Neural cell (in vitro differentiated cells): ENCODE results near the gene FUBP3. TPM values are rescaled to one million over a fixed set of nuclear protein-coding genes. Genes with fewer than 3 reads are reported as not detected.

Source experiments
- H2AFZ ChIP-seq: fragments of 200-600, 300-800 bp; sonication (generic), shearing (Covaris generic); 2 replicates; pipeline ENCODE4 v1.6.0; 2014; ENCODE audit warnings: low read depth, mild to moderate bottlenecking, antibody characterized with exemption, low read length, moderate library complexity
- H3F3A ChIP-seq: fragments of 200-600 bp; shearing (Covaris generic); 2 replicates; pipeline ENCODE4 v1.6.1; 2016; ENCODE audit warnings: mild to moderate bottlenecking, moderate library complexity, mixed read lengths, antibody characterized with exemption, low read length; ENCODE audit not compliant: insufficient read depth, poor library complexity, severe bottlenecking
- H3K27ac ChIP-seq: fragments of 200-600, 300-800 bp; sonication (generic), shearing (Covaris generic); 2 replicates; pipeline ENCODE4 v1.5.1; 2014; ENCODE audit warnings: mild to moderate bottlenecking, low read length, moderate library complexity
- H3K27me3 ChIP-seq: fragments of 300-800, 200-600 bp; sonication (generic), shearing (Covaris generic); 2 replicates; pipeline ENCODE4 v1.6.0; 2014; ENCODE audit warnings: mild to moderate bottlenecking, low read depth, low read length, moderate library complexity; ENCODE audit not compliant: insufficient read depth
- H3K36me3 ChIP-seq: fragments of 300-800, 200-600 bp; sonication (generic), shearing (Covaris generic); 2 replicates; pipeline ENCODE4 v1.5.1; 2014; ENCODE audit warnings: mild to moderate bottlenecking, antibody characterized with exemption, low read length, moderate library complexity; ENCODE audit not compliant: insufficient read depth
- H3K4me2 ChIP-seq: fragments of 300-800, 200-600 bp; sonication (generic), shearing (Covaris generic); 2 replicates; pipeline ENCODE4 v1.6.0; 2014; ENCODE audit warnings: mild to moderate bottlenecking, low read length
- H3K4me3 ChIP-seq: fragments of 300-800, 200-600 bp; sonication (generic), shearing (Covaris generic); 2 replicates; pipeline ENCODE4 v1.5.1; 2014; ENCODE audit warnings: mild to moderate bottlenecking, low read length, moderate library complexity
- H3K79me2 ChIP-seq: fragments of 200-600 bp; shearing (Covaris generic); replicated peaks from 2 replicates; pipeline ENCODE4 v1.6.0; 2014; ENCODE audit warnings: mild to moderate bottlenecking, low read length, moderate library complexity; ENCODE audit not compliant: insufficient read depth
- H3K9ac ChIP-seq: fragments of 300-800, 200-600 bp; sonication (generic), shearing (Covaris generic); 2 replicates; pipeline ENCODE4 v1.6.1; 2016; ENCODE audit warnings: mild to moderate bottlenecking, low read length, mixed read lengths
- H3K9me2 ChIP-seq: fragments of 200-600 bp; shearing (Covaris generic); 2 replicates; pipeline ENCODE4 v1.6.1; 2016; ENCODE audit warnings: mild to moderate bottlenecking, low read length, mixed read lengths; ENCODE audit not compliant: insufficient read depth
- H3K9me3 ChIP-seq: fragments of 200-600, 300-800 bp; sonication (generic), shearing (Covaris generic); 2 replicates; pipeline ENCODE4 v1.6.1; 2016; ENCODE audit warnings: mild to moderate bottlenecking, mixed run types, low read length, moderate library complexity, mixed read lengths
- H4K20me1 ChIP-seq: fragments of 200-600 bp; shearing (Covaris generic); 2 replicates; pipeline ENCODE4 v1.6.1; 2016; ENCODE audit warnings: mild to moderate bottlenecking, mixed run types; ENCODE audit not compliant: insufficient read depth
- CTCF ChIP-seq: fragments of 450-650 bp; IDR thresholded peaks from 2 replicates; pipeline ENCODE4 v1.5.1; 2014; ENCODE audit warnings: antibody characterized with exemption, mild to moderate bottlenecking, moderate library complexity; ENCODE audit not compliant: poor library complexity, severe bottlenecking
- EP300 ChIP-seq: fragments of 450-650 bp; conservative IDR thresholded peaks from 2 replicates; pipeline ENCODE4 v1.6.1; 2014; ENCODE audit warnings: antibody characterized with exemption, mild to moderate bottlenecking, moderate library complexity; ENCODE audit not compliant: poor library complexity, severe bottlenecking
- EZH2 ChIP-seq: fragments of 200-600, 300-800 bp; shearing (Covaris generic), sonication (generic); IDR thresholded peaks from 2 replicates; pipeline ENCODE4 v1.6.1; 2014; ENCODE audit warnings: antibody characterized with exemption, low read length, borderline replicate concordance, mild to moderate bottlenecking; ENCODE audit not compliant: insufficient read depth, poor library complexity, severe bottlenecking
- MXI1 ChIP-seq: fragments of 450-650 bp; conservative IDR thresholded peaks from 2 replicates; pipeline ENCODE4 v1.6.1; 2014; ENCODE audit warnings: antibody characterized with exemption, mild to moderate bottlenecking; ENCODE audit not compliant: poor library complexity, severe bottlenecking
- POLR2AphosphoS5 ChIP-seq: IDR thresholded peaks from 2 replicates; pipeline ENCODE4 v1.6.1; 2012
- RAD21 ChIP-seq: fragments of 450-650 bp; conservative IDR thresholded peaks from 2 replicates; pipeline ENCODE4 v1.6.1; 2014; ENCODE audit warnings: antibody characterized with exemption, mild to moderate bottlenecking, moderate library complexity
- SMC3 ChIP-seq: fragments of 450-650 bp; conservative IDR thresholded peaks from 2 replicates; pipeline ENCODE4 v1.6.1; 2014; ENCODE audit warnings: antibody characterized with exemption, mild to moderate bottlenecking, moderate library complexity; ENCODE audit not compliant: poor library complexity
- TAF1 ChIP-seq: IDR thresholded peaks from 2 replicates; pipeline ENCODE4 v1.6.1; 2012; ENCODE audit warnings: low read depth
- polyA plus RNA-seq: library from polyadenylated mRNA; depleted of rRNA; stranded (reverse); fragments of >200 nt; gene quantifications from 2 replicates; pipeline ENCODE4 v1.2.3, GENCODE V29; 2014
- TF ChIP-seq, protein P1 (sequence below): IDR thresholded peaks from 2 replicates; pipeline ENCODE4 v1.6.1; 2012; ENCODE audit warnings: borderline replicate concordance

FUBP3 gene
- polyA plus RNA-seq, 1 donor from 2014 or later: 70.5 TPM

GRCh38 chr9:130662099-130662969 lies 83.0 kb downstream of the FUBP3 start:
- no peak overlapping the region for H2AFZ ChIP-seq
- no peaks in the 10 kb centered on the region for H3K36me3 ChIP-seq
- H3F3A ChIP-seq: no peaks in the 10 kb centered on the region
- H3K27me3 ChIP-seq: peaks cover 94% of the 10 kb centered on the region
- no peaks in the 10 kb centered on the region for H4K20me1 ChIP-seq
- H3K79me2 ChIP-seq: no peaks in the 10 kb centered on the region
- no peak overlapping the region for H3K9ac ChIP-seq
- H3K27ac ChIP-seq: no peak overlapping the region
- no peak overlapping the region for H3K4me2 ChIP-seq
- TF ChIP-seq, protein P1, sequence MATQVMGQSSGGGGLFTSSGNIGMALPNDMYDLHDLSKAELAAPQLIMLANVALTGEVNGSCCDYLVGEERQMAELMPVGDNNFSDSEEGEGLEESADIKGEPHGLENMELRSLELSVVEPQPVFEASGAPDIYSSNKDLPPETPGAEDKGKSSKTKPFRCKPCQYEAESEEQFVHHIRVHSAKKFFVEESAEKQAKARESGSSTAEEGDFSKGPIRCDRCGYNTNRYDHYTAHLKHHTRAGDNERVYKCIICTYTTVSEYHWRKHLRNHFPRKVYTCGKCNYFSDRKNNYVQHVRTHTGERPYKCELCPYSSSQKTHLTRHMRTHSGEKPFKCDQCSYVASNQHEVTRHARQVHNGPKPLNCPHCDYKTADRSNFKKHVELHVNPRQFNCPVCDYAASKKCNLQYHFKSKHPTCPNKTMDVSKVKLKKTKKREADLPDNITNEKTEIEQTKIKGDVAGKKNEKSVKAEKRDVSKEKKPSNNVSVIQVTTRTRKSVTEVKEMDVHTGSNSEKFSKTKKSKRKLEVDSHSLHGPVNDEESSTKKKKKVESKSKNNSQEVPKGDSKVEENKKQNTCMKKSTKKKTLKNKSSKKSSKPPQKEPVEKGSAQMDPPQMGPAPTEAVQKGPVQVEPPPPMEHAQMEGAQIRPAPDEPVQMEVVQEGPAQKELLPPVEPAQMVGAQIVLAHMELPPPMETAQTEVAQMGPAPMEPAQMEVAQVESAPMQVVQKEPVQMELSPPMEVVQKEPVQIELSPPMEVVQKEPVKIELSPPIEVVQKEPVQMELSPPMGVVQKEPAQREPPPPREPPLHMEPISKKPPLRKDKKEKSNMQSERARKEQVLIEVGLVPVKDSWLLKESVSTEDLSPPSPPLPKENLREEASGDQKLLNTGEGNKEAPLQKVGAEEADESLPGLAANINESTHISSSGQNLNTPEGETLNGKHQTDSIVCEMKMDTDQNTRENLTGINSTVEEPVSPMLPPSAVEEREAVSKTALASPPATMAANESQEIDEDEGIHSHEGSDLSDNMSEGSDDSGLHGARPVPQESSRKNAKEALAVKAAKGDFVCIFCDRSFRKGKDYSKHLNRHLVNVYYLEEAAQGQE: no peak
- TF ChIP-seq MXI1: no peak
- no peak for TF ChIP-seq SMC3
- TF ChIP-seq CTCF: peak; percentile 25
- TF ChIP-seq TAF1: no peak
- no peak for TF ChIP-seq POLR2AphosphoS5
- TF ChIP-seq RAD21: no peak
- peak; percentile 93 for TF ChIP-seq EZH2
- no peak for TF ChIP-seq EP300
- H3K4me3 ChIP-seq: no peak overlapping the region
- H3K9me3 ChIP-seq: peaks cover 2% of the 10 kb centered on the region
- H3K9me2 ChIP-seq: no peaks in the 10 kb centered on the region

GRCh38 chr9:130662970-130663257 lies 83.5 kb downstream of the FUBP3 start:
- no peaks in the 10 kb centered on the region for H3F3A ChIP-seq
- H3K79me2 ChIP-seq: no peaks in the 10 kb centered on the region
- peaks cover 2% of the 10 kb centered on the region for H3K9me3 ChIP-seq
- no peaks in the 10 kb centered on the region for H3K36me3 ChIP-seq
- H3K27ac ChIP-seq: no peak overlapping the region
- no peaks in the 10 kb centered on the region for H3K9me2 ChIP-seq
- no peaks in the 10 kb centered on the region for H4K20me1 ChIP-seq
- H3K4me3 ChIP-seq: no peak overlapping the region
- no peak for TF ChIP-seq CTCF
- TF ChIP-seq TAF1: no peak
- no peak for TF ChIP-seq RAD21
- no peak for TF ChIP-seq EZH2
- TF ChIP-seq, protein P1: no peak
- no peak for TF ChIP-seq MXI1
- no peak for TF ChIP-seq EP300
- TF ChIP-seq SMC3: no peak
- no peak for TF ChIP-seq POLR2AphosphoS5
- H3K9ac ChIP-seq: no peak overlapping the region
- H3K4me2 ChIP-seq: no peak overlapping the region
- peaks cover 100% of the 10 kb centered on the region for H3K27me3 ChIP-seq
- no peak overlapping the region for H2AFZ ChIP-seq
